Adrenal gland (tissue), 12 donors: ENCODE measurements around the gene CDX2. TPM values are rescaled to one million over a fixed set of nuclear protein-coding genes. Genes with fewer than 3 reads are reported as not detected.

Experiments used
- DNase-seq, 7 donors: peaks; one replicate each; pipeline ENCODE4 v3.0.0-alpha.2; 2019 to 2020
- H3K27ac ChIP-seq, 5 donors: fragments of 200-600 bp; sonication (generic) in 4 of 5; 1 replicate in 3 of 5; 2 replicates in 2 of 5; pipeline versions ENCODE4 v1.5.1 to v1.8.0; 2016 to 2020; ENCODE audit warnings: mild to moderate bottlenecking in 1 of 5
- H3K27me3 ChIP-seq: fragments of 200-600 bp; 2 replicates; pipeline ENCODE4 v1.8.0; 2021
- H3K36me3 ChIP-seq, 2 donors: fragments of 200-600 bp; replicated peaks in 1 of 2; 1 replicate in 1 of 2; 2 replicates in 1 of 2; pipeline versions ENCODE4 v1.5.1 to v1.8.0; 2018 to 2022
- H3K4me1 ChIP-seq, 2 donors: fragments of 200-600 bp; replicated peaks in 1 of 2; 1 replicate in 1 of 2; 2 replicates in 1 of 2; pipeline versions ENCODE4 v1.5.1 to v1.8.0; 2018 to 2021
- H3K4me3 ChIP-seq, 4 donors: fragments of 200-600 bp; sonication (generic) in 3 of 4; one replicate each; pipeline ENCODE4 v1.5.1; 2016 to 2018
- H3K9me3 ChIP-seq, 3 donors: fragments of 200-600 bp; sonication (generic) in 1 of 3; replicated peaks in 1 of 3; 1 replicate in 2 of 3; 2 replicates in 1 of 3; pipeline versions ENCODE4 v1.5.1 to v1.8.0; 2016 to 2021
- CTCF ChIP-seq, 6 experiments: fragments of 450-650 bp in 4 of 6; fragments of 200-600 bp in 2 of 6; sonication (generic) in 1 of 6; IDR thresholded peaks; 1 replicate in 5 of 6; 2 replicates in 1 of 6; pipeline versions ENCODE4 v1.5.1 to v1.8.0; 2016 to 2021; ENCODE audit warnings: antibody characterized with exemption in 6 of 6, mild to moderate bottlenecking in 2 of 6, moderate library complexity in 1 of 6
- POLR2A ChIP-seq, 2 donors: fragments of 450-650 bp; IDR thresholded peaks; one replicate each; pipeline ENCODE4 v1.6.1; 2017; ENCODE audit warnings: antibody characterized with exemption in 2 of 2, mild to moderate bottlenecking in 2 of 2, moderate library complexity in 1 of 2
- WGBS, 4 donors: extraction: QIAGEN DNeasy Blood & Tissue Kit in 2 of 4; methylation state at CpG; one replicate each; pipeline versions ENCODE4 v1.1.5 to v1.1.7; 2013 to 2017; 5-methylcytosine and 5-hydroxymethylcytosine counted together
- intact Hi-C, 2 donors: fragments of 100-400 bp; cut with DNase I; formaldehyde crosslinking; loops; one replicate each; pipeline versions ENCODE4 v1.14.1 to v1.15.0; 2022 to 2023
- polyA plus RNA-seq, 3 donors: library from polyadenylated mRNA; stranded (reverse); fragments of 200-250 nt in 2 of 3; fragments of 350-450 nt in 1 of 3; fragmentation: Illumina TruSeq in 1 of 3; extraction: RNeasy Lipid Tissue Mini Kit (QIAGEN cat#74804) in 1 of 3; gene quantifications; one replicate each; pipeline ENCODE4 v1.2.3, GENCODE V29; 2013 to 2014
- total RNA-seq, 9 donors: library from RNA; depleted of rRNA in 4 of 9; stranded (reverse); fragments of >200 nt in 4 of 9; fragments of 120-200 nt in 1 of 9; fragmentation: NEBNext Ultra II Directional in 1 of 9; extraction: Animal tissue kit (Norgen Biotek cat#: 25700) in 1 of 9; gene quantifications; one replicate each; pipeline versions ENCODE4 v1.1.0 to v1.2.4, GENCODE V29; 2013 to 2023
- donor health status: healthy with polysubstance abuse.
- donor health status: Bipolar disorder and iron deficiency.
- donor health status: DM: yes; HTN: yes; CAD: no.
- donor health status: DM: no; HTN: no; CAD: no.
- donor health status: DM: no; HTN: no; CAD: no.
- donor health status: DM: yes; HTN: yes; CAD: no.

The CDX2 gene
- total and polyA plus RNA-seq, 12 donors = 0.08 to 0.14 TPM; not detected in 10

DNA sequence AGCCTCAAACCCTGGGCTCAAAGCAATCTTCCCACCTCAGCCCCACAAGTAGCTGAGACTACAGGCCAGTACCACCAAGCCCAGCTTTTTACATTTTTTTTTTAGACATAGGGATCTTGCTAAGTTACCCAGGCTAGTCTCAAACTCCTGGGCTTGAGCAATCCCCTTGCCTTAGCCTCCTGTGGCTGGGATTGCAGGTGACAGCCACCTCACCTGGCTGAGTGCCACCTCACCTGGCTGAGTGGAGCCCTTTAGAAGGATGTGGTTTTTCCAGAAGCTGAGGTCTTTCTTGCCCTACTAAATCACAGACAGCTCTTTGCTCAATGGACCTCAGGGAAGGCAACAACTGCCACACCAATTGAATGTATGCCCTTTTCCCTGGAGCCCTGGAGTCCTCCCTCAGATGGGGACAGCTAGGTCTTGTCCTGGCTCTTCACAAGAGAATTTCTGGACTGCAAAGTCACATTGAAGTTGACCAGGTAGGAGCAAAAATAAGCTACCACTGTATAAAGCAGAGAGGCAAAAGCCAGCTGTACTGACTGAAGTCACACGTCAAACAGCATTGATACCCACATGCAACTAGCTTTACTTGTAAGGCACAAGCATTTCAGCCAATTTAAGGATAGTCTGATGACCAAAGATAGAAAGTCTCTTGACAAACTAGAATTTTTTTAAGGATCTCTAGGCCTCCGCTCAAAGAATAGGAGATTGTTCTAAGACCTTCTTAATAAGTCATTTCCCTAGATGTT, 35.4 kb downstream of the CDX2 start:
- 67 to 81% (median 76%) methylated on average over 2 of the region's 2 CpGs for WGBS, 4 donors
- DNase-seq = no peak
- H3K4me3 ChIP-seq = no peak overlapping the region
- H3K4me1 ChIP-seq = no peaks in the 10 kb centered on the region
- TF ChIP-seq POLR2A (IDR thresholded peaks at IDR 0.05) (no peak), CTCF (IDR thresholded peaks at IDR 0.05) (no peak)
- intact Hi-C loops = no loop called here
- peaks cover 14% of the 10 kb centered on the region for H3K27me3 ChIP-seq
- no peaks in the 10 kb centered on the region for H3K9me3 ChIP-seq
- H3K36me3 ChIP-seq = no peaks in the 10 kb centered on the region
- H3K27ac ChIP-seq = no peak overlapping the region

DNA sequence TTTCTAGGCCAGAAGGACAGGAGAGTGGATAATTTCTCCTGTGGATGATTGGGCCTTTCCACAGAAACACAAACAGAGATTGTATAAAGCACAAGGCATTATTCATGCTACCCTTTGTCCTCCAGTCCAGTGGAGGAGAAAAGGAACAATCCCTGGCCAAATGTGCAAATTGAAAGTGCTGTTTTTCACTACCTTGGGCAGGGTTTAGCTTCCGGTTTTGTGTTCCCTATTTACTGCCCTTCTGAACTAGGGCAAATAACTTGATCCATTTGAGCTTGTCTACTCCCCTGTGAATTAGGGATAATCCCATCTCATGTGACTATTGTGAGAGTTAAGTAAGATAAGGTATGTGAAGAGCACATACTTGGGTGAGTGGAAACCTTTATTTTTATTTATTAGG, 36.0 kb downstream of the CDX2 start:
- Histone ChIP-seq H3K27ac (no peak overlapping the region), H3K9me3 (no peaks in the 10 kb centered on the region), H3K4me3 (no peak overlapping the region), H3K36me3 (no peaks in the 10 kb centered on the region), H3K4me1 (no peaks in the 10 kb centered on the region), H3K27me3 (peaks cover 20% of the 10 kb centered on the region)
- intact Hi-C loops = no loop called here
- no peak for DNase-seq
- TF ChIP-seq POLR2A (IDR thresholded peaks at IDR 0.05) (no peak), CTCF (IDR thresholded peaks at IDR 0.05) (no peak)
- 38 to 72% (median 65%) methylated on average over 1 of the region's 1 CpG for WGBS, 4 donors

DNA sequence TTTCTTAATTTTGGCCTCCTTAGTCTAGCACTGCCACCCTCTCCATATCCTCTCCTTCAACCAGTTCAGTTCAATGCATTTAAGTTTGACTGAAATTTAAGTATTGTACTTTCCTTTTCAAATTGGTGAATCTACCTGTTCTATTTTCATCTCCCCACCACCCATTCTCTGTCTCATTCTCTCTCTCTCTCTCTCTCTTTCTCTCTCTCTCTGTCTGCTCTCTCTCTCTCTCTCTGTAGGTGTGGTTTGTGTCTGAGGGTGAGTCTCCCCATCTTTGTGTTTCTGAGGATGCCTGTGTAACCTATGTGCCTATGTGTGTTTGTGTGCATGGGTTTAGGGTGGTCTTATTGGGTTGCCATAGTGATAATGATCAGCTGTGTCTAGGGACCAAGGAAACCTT, 39.2 kb downstream of the CDX2 start:
- no peak for TF ChIP-seq POLR2A (IDR thresholded peaks at IDR 0.05)
- no peak for TF ChIP-seq CTCF (IDR thresholded peaks at IDR 0.05)
- intact Hi-C loops = no loop called here
- H3K4me1 ChIP-seq = no peaks in the 10 kb centered on the region
- no peak for DNase-seq
- H3K9me3 ChIP-seq = no peaks in the 10 kb centered on the region
- H3K27me3 ChIP-seq = peaks cover 50% of the 10 kb centered on the region
- H3K36me3 ChIP-seq = no peaks in the 10 kb centered on the region
- H3K4me3 ChIP-seq = no peak overlapping the region
- no peak overlapping the region for H3K27ac ChIP-seq

DNA sequence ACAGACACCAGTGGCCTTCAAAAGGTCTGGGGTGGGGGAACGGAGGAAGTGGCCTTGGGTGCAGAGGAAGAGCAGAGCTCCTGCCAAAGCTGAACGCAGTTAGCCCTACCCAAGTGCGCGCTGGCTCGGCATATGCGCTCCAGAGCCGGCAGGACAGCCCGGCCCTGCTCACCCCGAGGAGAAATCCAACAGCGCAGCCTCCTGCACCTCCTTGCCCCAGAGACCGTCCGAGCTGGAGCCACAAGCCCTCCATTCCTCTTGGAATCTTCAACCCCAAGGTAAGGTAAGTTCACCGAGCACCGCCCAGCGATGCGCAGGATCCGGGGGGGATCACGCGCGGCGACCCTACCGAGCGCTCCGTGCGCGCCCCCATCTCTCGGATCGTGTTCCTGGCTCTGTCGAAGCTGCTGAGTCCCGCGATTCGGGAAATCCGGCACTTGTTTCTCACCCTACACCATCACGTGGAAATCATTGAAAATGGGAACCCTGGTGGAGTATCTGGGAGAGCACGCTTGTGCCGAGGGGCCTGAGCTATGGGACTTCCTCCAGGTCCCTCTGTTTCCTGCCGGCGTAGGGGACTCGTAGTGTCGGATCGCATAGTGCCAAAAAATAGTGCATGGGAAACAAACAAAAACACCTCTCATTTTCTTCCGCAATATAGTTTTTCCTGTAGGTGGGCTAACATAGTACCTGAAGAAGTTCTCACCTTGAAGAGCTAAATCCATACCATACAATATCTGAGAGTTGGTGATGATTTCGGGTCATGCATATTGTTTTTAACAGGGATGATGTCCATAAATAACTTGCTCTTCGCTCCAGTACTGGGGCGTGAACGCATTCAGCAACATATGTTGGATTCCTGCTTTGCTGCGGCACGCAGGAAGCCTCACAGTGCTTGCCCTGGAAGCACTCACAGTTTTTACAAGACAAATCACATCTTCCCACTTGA, 40.0 kb downstream of the CDX2 start:
- no peak for DNase-seq
- intact Hi-C loops = no loop called here
- Histone ChIP-seq H3K27me3 (peaks cover 58% of the 10 kb centered on the region), H3K9me3 (no peaks in the 10 kb centered on the region), H3K36me3 (no peaks in the 10 kb centered on the region), H3K4me1 (no peaks in the 10 kb centered on the region), H3K27ac (no peak overlapping the region), H3K4me3 (no peak overlapping the region)
- WGBS, 4 donors = 7 to 21% (median 9%) methylated on average over 15 to 48 of the region's 48 CpGs
- TF ChIP-seq POLR2A (IDR thresholded peaks at IDR 0.05) (no peak), CTCF (IDR thresholded peaks at IDR 0.05) (no peak)
